HEK293 (cell line): ENCODE results near the gene REG1B.

Experiments used
- CTCF ChIP-seq: fragments of 450-650 bp; formaldehyde crosslinking; IDR thresholded peaks from 2 replicates; pipeline ENCODE4 v1.5.1; 2016; ENCODE audit warnings: missing biosample characterization, missing genetic modification characterization
- KLF16 ChIP-seq: fragments of 450-650 bp; formaldehyde crosslinking; IDR thresholded peaks from 2 replicates; pipeline ENCODE4 v1.5.1; 2017; ENCODE audit warnings: missing biosample characterization, missing genetic modification characterization
- SETDB1 ChIP-seq: IDR thresholded peaks from one replicate; pipeline ENCODE4 v1.6.1; 2017; ENCODE audit warnings: mild to moderate bottlenecking, low read length, moderate library complexity, mixed read lengths; ENCODE audit not compliant: insufficient read length
- SP2 ChIP-seq: fragments of 450-650 bp; formaldehyde crosslinking; IDR thresholded peaks from 2 replicates; pipeline ENCODE4 v1.5.1; 2016; ENCODE audit warnings: missing biosample characterization, missing genetic modification characterization
- ZBTB20 ChIP-seq: fragments of 450-650 bp; formaldehyde crosslinking; IDR thresholded peaks from 2 replicates; pipeline ENCODE4 v1.5.1; 2016; ENCODE audit warnings: missing biosample characterization, missing genetic modification characterization
- ZBTB8A ChIP-seq: fragments of 450-650 bp; formaldehyde crosslinking; IDR thresholded peaks from 2 replicates; pipeline ENCODE4 v1.5.1; 2016; ENCODE audit warnings: missing biosample characterization, missing genetic modification characterization
- ZNF223 ChIP-seq: fragments of 450-650 bp; formaldehyde crosslinking; IDR thresholded peaks from 2 replicates; pipeline ENCODE4 v1.5.1; 2016; ENCODE audit warnings: missing biosample characterization, missing genetic modification characterization
- ZNF266 ChIP-seq: fragments of 450-650 bp; formaldehyde crosslinking; IDR thresholded peaks from 2 replicates; pipeline ENCODE4 v1.5.1; 2016; ENCODE audit warnings: missing biosample characterization, missing genetic modification characterization, low read depth
- ZNF488 ChIP-seq: fragments of 450-650 bp; formaldehyde crosslinking; IDR thresholded peaks from 2 replicates; pipeline ENCODE4 v1.5.1; 2016; ENCODE audit warnings: missing biosample characterization, missing genetic modification characterization

- TF ChIP-seq ZNF266 (tag by site-specific recombination) = no peak
- no peak for TF ChIP-seq SETDB1
- no peak for TF ChIP-seq CTCF (tag by site-specific recombination)
- TF ChIP-seq ZBTB20 (tag by site-specific recombination) = no peak
- no peak for TF ChIP-seq ZNF223 (tag by site-specific recombination)
- TF ChIP-seq ZBTB8A (tag by site-specific recombination) = no peak
- TF ChIP-seq SP2 = no peak
- TF ChIP-seq KLF16 (tag by site-specific recombination) = no peak
- no peak for TF ChIP-seq ZNF488 (tag by site-specific recombination)
These were observed 10.1 kb upstream of the REG1B start for GRCh38 chr2:79097843-79098242.
